Astrocyte (in vitro differentiated cells and primary cell): ENCODE results near the gene CCDC8. TPM values are rescaled to one million over a fixed set of nuclear protein-coding genes. Genes with fewer than 3 reads are reported as not detected.
"Not testable (repeated sequence)": the region's sequence is repeated elsewhere in the genome, so short reads cannot be mapped to it uniquely, and the experiment has no call there.

Source experiments
- DNase-seq: peaks from one replicate; pipeline ENCODE4 v3.0.0-alpha.2; 2010; ENCODE audit warnings: low read depth
- FAIRE-seq: peaks from 2 replicates; lab custom pipeline; 2011; peaks lifted over from hg19 to GRCh38; lab: Jason Lieb, UNC
- H2AFZ ChIP-seq: 2 replicates; pipeline ENCODE4 v1.6.0; 2012; ENCODE audit warnings: low read depth, low read length, inconsistent platforms
- H3K27ac ChIP-seq: 2 replicates; pipeline ENCODE4 v1.5.1; 2011; ENCODE audit warnings: low read depth, low read length, inconsistent platforms
- H3K27me3 ChIP-seq: 2 replicates; pipeline ENCODE4 v1.6.0; 2011; ENCODE audit warnings: low read length, inconsistent platforms; ENCODE audit not compliant: insufficient read depth
- H3K36me3 ChIP-seq: 2 replicates; pipeline ENCODE4 v1.5.1; 2011; ENCODE audit warnings: low read length, inconsistent platforms; ENCODE audit not compliant: insufficient read depth
- H3K4me1 ChIP-seq: 2 replicates; pipeline ENCODE4 v1.5.1; 2011; ENCODE audit warnings: low read length, inconsistent platforms; ENCODE audit not compliant: insufficient read depth
- H3K4me2 ChIP-seq: 2 replicates; pipeline ENCODE4 v1.6.0; 2012; ENCODE audit warnings: low read length, inconsistent platforms
- H3K4me3 ChIP-seq: 2 replicates; pipeline ENCODE4 v1.5.1; 2011; ENCODE audit warnings: low read depth, mild to moderate bottlenecking, low read length, inconsistent platforms; ENCODE audit not compliant: insufficient read depth
- H3K79me2 ChIP-seq: 2 replicates; pipeline ENCODE4 v1.6.0; 2012; ENCODE audit warnings: mild to moderate bottlenecking, low read length, inconsistent platforms; ENCODE audit not compliant: insufficient read depth
- H3K9ac ChIP-seq: 2 replicates; pipeline ENCODE4 v1.6.0; 2012; ENCODE audit warnings: mild to moderate bottlenecking, low read length, inconsistent platforms
- H3K9me3 ChIP-seq: 2 replicates; pipeline ENCODE4 v1.5.1; 2012; ENCODE audit warnings: low read depth, mild to moderate bottlenecking, low read length, inconsistent platforms; ENCODE audit not compliant: insufficient read depth
- H4K20me1 ChIP-seq: 2 replicates; pipeline ENCODE4 v1.6.0; 2012; ENCODE audit warnings: low read length, inconsistent platforms; ENCODE audit not compliant: insufficient read depth
- H3K27ac Mint-ChIP-seq: one replicate; pipeline ENCODE4 v1.8.0; 2021; ENCODE audit warnings: mild to moderate bottlenecking, mixed read lengths; ENCODE audit not compliant: unreplicated experiment
- H3K27me3 Mint-ChIP-seq: one replicate; pipeline ENCODE4 v1.8.0; 2021; ENCODE audit warnings: low read depth, mixed read lengths; ENCODE audit not compliant: unreplicated experiment
- H3K36me3 Mint-ChIP-seq: one replicate; pipeline ENCODE4 v1.8.0; 2021; ENCODE audit warnings: low read depth, mixed read lengths; ENCODE audit not compliant: unreplicated experiment
- H3K4me1 Mint-ChIP-seq: one replicate; pipeline ENCODE4 v1.8.0; 2021; ENCODE audit warnings: low read depth, mixed read lengths; ENCODE audit not compliant: unreplicated experiment
- H3K4me3 Mint-ChIP-seq: one replicate; pipeline ENCODE4 v1.8.0; 2021; ENCODE audit warnings: mild to moderate bottlenecking, moderate library complexity, mixed read lengths; ENCODE audit not compliant: unreplicated experiment
- H3K9me3 Mint-ChIP-seq: one replicate; pipeline ENCODE4 v1.8.0; 2021; ENCODE audit warnings: mild to moderate bottlenecking, mixed read lengths; ENCODE audit not compliant: unreplicated experiment
- CTCF ChIP-seq: IDR thresholded peaks from 2 replicates; pipeline ENCODE4 v1.5.1; 2011; ENCODE audit warnings: low read depth, mild to moderate bottlenecking, inconsistent platforms, low read length, moderate library complexity; ENCODE audit not compliant: insufficient read depth
- EZH2 ChIP-seq: IDR thresholded peaks from 2 replicates; pipeline ENCODE4 v1.6.1; 2012; ENCODE audit warnings: mild to moderate bottlenecking, low read length, inconsistent platforms; ENCODE audit not compliant: insufficient read depth
- total RNA-seq: library from RNA; stranded (reverse); gene quantifications from 2 replicates; pipeline ENCODE4 v1.2.1, GENCODE V29; 2021

The CCDC8 gene
- total RNA-seq, 1 donor from 2014 or later, result 35.5 TPM

- Mint-ChIP-seq H3K27ac (no peak overlapping the region), H3K4me1 (no peaks in the 10 kb centered on the region), H3K9me3 (no peaks in the 10 kb centered on the region), H3K27me3 (peaks cover 6% of the 10 kb centered on the region), H3K4me3 (no peak overlapping the region), H3K36me3 (no peaks in the 10 kb centered on the region)
- Histone ChIP-seq H3K27ac (no peak overlapping the region), H3K27me3 (no peaks in the 10 kb centered on the region), H3K9ac (no peak overlapping the region), H4K20me1 (no peaks in the 10 kb centered on the region), H3K4me3 (no peak overlapping the region), H3K9me3 (no peaks in the 10 kb centered on the region), H3K4me1 (no peaks in the 10 kb centered on the region), H3K36me3 (no peaks in the 10 kb centered on the region), H3K4me2 (no peak overlapping the region), H3K79me2 (no peaks in the 10 kb centered on the region), H2AFZ (no peak overlapping the region)
- TF ChIP-seq EZH2, result no peak
- no peak for TF ChIP-seq CTCF
- no peak for FAIRE-seq
- no peak for DNase-seq
Measured at GRCh38 chr19:46435009-46435408, 21.6 kb upstream of the CCDC8 start.

DNA sequence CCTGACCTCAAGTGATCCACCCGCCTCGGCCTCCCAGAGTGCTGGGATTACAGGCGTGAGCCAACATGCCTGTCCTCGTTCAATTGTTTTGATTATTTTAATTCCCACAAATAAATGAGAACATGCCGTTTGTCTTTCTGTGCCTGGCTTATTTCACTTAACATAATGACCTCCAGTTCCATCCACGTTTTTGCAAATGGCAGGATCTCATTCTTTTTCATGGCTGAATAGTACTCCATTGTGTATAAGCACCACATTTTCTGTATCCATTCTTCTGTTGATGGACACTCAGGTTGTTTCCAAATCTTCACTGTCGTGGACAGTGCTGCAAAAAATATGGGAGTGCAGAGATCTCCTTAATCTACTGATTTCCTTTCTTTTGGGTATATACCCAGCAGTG, 20.1 kb upstream of the CCDC8 start:
- not testable (repeated sequence) for H3K79me2 ChIP-seq, DNase-seq, H3K27me3 ChIP-seq, H3K27ac Mint-ChIP-seq, H3K9ac ChIP-seq, H3K4me3 ChIP-seq, H4K20me1 ChIP-seq, H3K9me3 ChIP-seq, H3K4me1 Mint-ChIP-seq, H2AFZ ChIP-seq, H3K4me3 Mint-ChIP-seq, H3K36me3 Mint-ChIP-seq, H3K4me2 ChIP-seq, H3K9me3 Mint-ChIP-seq, H3K27ac ChIP-seq, FAIRE-seq, H3K36me3 ChIP-seq, H3K4me1 ChIP-seq
- H3K27me3 Mint-ChIP-seq, result peaks cover 14% of the 10 kb centered on the region

GRCh38 chr19:46431824-46432223, 18.5 kb upstream of the CCDC8 start:
- no peak for DNase-seq
- FAIRE-seq, result no peak
- Mint-ChIP-seq H3K9me3 (peaks cover 2% of the 10 kb centered on the region), H3K4me3 (no peak overlapping the region), H3K36me3 (no peaks in the 10 kb centered on the region), H3K4me1 (peaks cover 4% of the 10 kb centered on the region), H3K27ac (no peak overlapping the region), H3K27me3 (peaks cover 14% of the 10 kb centered on the region)
- Histone ChIP-seq H3K27ac (no peak overlapping the region), H2AFZ (no peak overlapping the region), H3K4me1 (peaks cover 9% of the 10 kb centered on the region), H3K79me2 (no peaks in the 10 kb centered on the region), H4K20me1 (no peaks in the 10 kb centered on the region), H3K9ac (no peak overlapping the region), H3K36me3 (no peaks in the 10 kb centered on the region), H3K9me3 (no peaks in the 10 kb centered on the region), H3K4me3 (no peak overlapping the region), H3K27me3 (no peaks in the 10 kb centered on the region), H3K4me2 (no peak overlapping the region)
- TF ChIP-seq CTCF (no peak), EZH2 (no peak)
